Endothelial cell of umbilical vein (primary cell): ENCODE results near the gene ZDHHC11B. TPM values are rescaled to one million over a fixed set of nuclear protein-coding genes. Genes with fewer than 3 reads are reported as not detected.
A peak's percentile ranks its signal among the peaks of the same experiment; 100 is the strongest.

Experiments
- BruUV-seq: library from RNA; stranded (reverse); fragments of 400-500 nt; replicated peaks from 2 replicates; lab custom pipeline; 2021; lab: Mats Ljungman, UMichigan
- CTCF ChIA-PET: fragments of 300-600, 350-600 bp; sonication (Branson Sonifier 250); formaldehyde crosslinking; loops from one replicate; lab custom pipeline; 2021; ENCODE audit warnings: antibody characterized with exemption, inconsistent platforms; lab: Charles Lee
- POLR2A ChIA-PET: fragments of 300-600, 350-600 bp; sonication (Branson Sonifier 250); formaldehyde crosslinking; loops from one replicate; lab custom pipeline; 2021; ENCODE audit warnings: antibody characterized with exemption, inconsistent platforms; lab: Charles Lee
- DNase-seq: peaks from one replicate; pipeline ENCODE4 v3.0.0-alpha.2; 2011; ENCODE audit warnings: low read depth, low spot score
- FAIRE-seq: peaks from 2 replicates; lab custom pipeline; 2011; peaks lifted over from hg19 to GRCh38; lab: Jason Lieb, UNC
- H2AFZ ChIP-seq: 2 replicates; pipeline ENCODE4 v1.6.0; 2012; ENCODE audit warnings: low read depth, low read length, control low read depth, inconsistent platforms
- H3K27ac ChIP-seq: 2 replicates; pipeline ENCODE4 v1.5.1; 2011; ENCODE audit warnings: low read depth, mild to moderate bottlenecking, control low read depth, low read length, moderate library complexity; ENCODE audit not compliant: insufficient read depth
- H3K27me3 ChIP-seq, 2 experiments: 2 replicates each; pipeline versions ENCODE4 v1.6.0 to v1.6.1; 2011; ENCODE audit warnings: low read length in 2 of 2, mixed read lengths in 1 of 2; ENCODE audit not compliant: control insufficient read depth in 2 of 2, insufficient read depth in 2 of 2
- H3K36me3 ChIP-seq, 2 experiments: 2 replicates in 1 of 2; 3 replicates in 1 of 2; pipeline ENCODE4 v1.5.1; 2011; ENCODE audit warnings: low read length in 2 of 2, mild to moderate bottlenecking in 1 of 2, moderate library complexity in 1 of 2; ENCODE audit not compliant: control insufficient read depth in 2 of 2, insufficient read depth in 2 of 2; ENCODE audit errors: extremely low read depth in 1 of 2
- H3K4me1 ChIP-seq: 3 replicates; pipeline ENCODE4 v1.5.1; 2011; ENCODE audit warnings: mild to moderate bottlenecking, low read length; ENCODE audit not compliant: control insufficient read depth, insufficient read depth; ENCODE audit errors: extremely low read depth
- H3K4me2 ChIP-seq: 2 replicates; pipeline ENCODE4 v1.6.1; 2011; ENCODE audit warnings: low read length, control low read depth, mixed read lengths; ENCODE audit not compliant: insufficient read depth
- H3K4me3 ChIP-seq, 3 experiments: fragments of 200-600 bp in 1 of 3; sonication (generic), shearing (Covaris generic) in 1 of 3; replicated peaks in 1 of 3; 2 replicates each; pipeline ENCODE4 v1.5.1; 2011 to 2016; ENCODE audit warnings: control low read depth in 3 of 3, low read length in 3 of 3, mild to moderate bottlenecking in 2 of 3, inconsistent platforms in 1 of 3, low read depth in 1 of 3, moderate library complexity in 1 of 3; ENCODE audit not compliant: insufficient read depth in 1 of 3
- H3K79me2 ChIP-seq: 2 replicates; pipeline ENCODE4 v1.6.0; 2012; ENCODE audit warnings: low read length, inconsistent platforms; ENCODE audit not compliant: control insufficient read depth, insufficient read depth
- H3K9ac ChIP-seq: replicated peaks from 2 replicates; pipeline ENCODE3; 2011; ENCODE audit warnings: low read length, control low read depth; ENCODE audit not compliant: insufficient read depth; ENCODE audit errors: extremely low read depth
- H3K9me1 ChIP-seq: replicated peaks from 3 replicates; pipeline ENCODE4 v1.6.0; 2011; ENCODE audit warnings: mild to moderate bottlenecking, low read length; ENCODE audit not compliant: control insufficient read depth, insufficient read depth; ENCODE audit errors: extremely low read depth
- H3K9me3 ChIP-seq: replicated peaks from 2 replicates; pipeline ENCODE4 v1.5.1; 2012; ENCODE audit warnings: low read length, inconsistent platforms; ENCODE audit not compliant: control insufficient read depth, insufficient read depth
- H4K20me1 ChIP-seq: replicated peaks from 2 replicates; pipeline ENCODE3; 2011; ENCODE audit warnings: mild to moderate bottlenecking, low read length; ENCODE audit not compliant: control insufficient read depth, insufficient read depth; ENCODE audit errors: extremely low read depth
- EZH2 ChIP-seq: IDR thresholded peaks from 2 replicates; pipeline ENCODE4 v1.6.1; 2012; ENCODE audit warnings: borderline replicate concordance, low read depth, mild to moderate bottlenecking, moderate library complexity, low read length, inconsistent platforms; ENCODE audit not compliant: severe bottlenecking
- FOS ChIP-seq: IDR thresholded peaks from 2 replicates; pipeline ENCODE4 v1.6.1; 2011; ENCODE audit warnings: mild to moderate bottlenecking, low read length, moderate library complexity, borderline replicate concordance; ENCODE audit not compliant: insufficient read depth
- MYC ChIP-seq: IDR thresholded peaks from one replicate; pipeline ENCODE4 v1.6.1; 2011; ENCODE audit warnings: mild to moderate bottlenecking, low read depth, low read length
- POLR2A ChIP-seq: IDR thresholded peaks from 2 replicates; pipeline ENCODE4 v1.6.1; 2012; ENCODE audit warnings: low read depth, mild to moderate bottlenecking, control low read depth, low read length
- POLR2AphosphoS5 ChIP-seq: IDR thresholded peaks from 2 replicates; pipeline ENCODE4 v1.6.1; 2012; ENCODE audit warnings: low read depth, mild to moderate bottlenecking, control low read depth, low read length, moderate library complexity; ENCODE audit not compliant: insufficient read depth
- dilution Hi-C: fragments of 300-500 bp; cut with MboI; formaldehyde crosslinking; loops from one replicate; pipeline ENCODE4 v1.15.0; 2019; ENCODE audit warnings: low sequenced_read_pairs; ENCODE audit not compliant: extremely low pct_ligation_motif_present
- intact Hi-C: fragments of 100-400 bp; cut with micrococcal nuclease; formaldehyde crosslinking; loops from one replicate; pipeline ENCODE4 v1.10.0; 2022
- polyA plus RNA-seq, 4 experiments: library from polyadenylated mRNA; depleted of rRNA in 3 of 4; stranded (reverse) in 3 of 4; unstranded in 1 of 4; fragments of >200 nt; gene quantifications; 2 replicates each; pipeline versions ENCODE4 v1.2.1 to v1.2.3, GENCODE V29; 2011 to 2012; ENCODE audit warnings: missing spikeins in 1 of 4
- total RNA-seq: library from RNA; stranded (reverse); gene quantifications from 2 replicates; pipeline ENCODE4 v1.2.3, GENCODE V29; 2021
- TF ChIP-seq, protein P1 (sequence below): IDR thresholded peaks from 2 replicates; pipeline ENCODE4 v1.6.1; 2011; ENCODE audit not compliant: insufficient read depth, insufficient read length

ZDHHC11B gene
- total and polyA plus RNA-seq, 2 donors (not counting 3 experiments of a cell fraction or from before 2014, with no cell fraction given), result not detected

GRCh38 chr5:672329-673160, 112.0 kb downstream of the ZDHHC11B start:
- no peaks in the 10 kb centered on the region for H3K9me1 ChIP-seq
- no peaks in the 10 kb centered on the region for H3K4me1 ChIP-seq
- H3K4me3 ChIP-seq, result no peak overlapping the region
- no peak overlapping the region for H3K27ac ChIP-seq
- BruUV-seq, result no TSS peak
- TF ChIP-seq, protein P1, sequence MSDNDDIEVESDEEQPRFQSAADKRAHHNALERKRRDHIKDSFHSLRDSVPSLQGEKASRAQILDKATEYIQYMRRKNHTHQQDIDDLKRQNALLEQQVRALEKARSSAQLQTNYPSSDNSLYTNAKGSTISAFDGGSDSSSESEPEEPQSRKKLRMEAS, result no peak
- TF ChIP-seq POLR2A (no peak), FOS (no peak), MYC (no peak), EZH2 (no peak), POLR2AphosphoS5 (no peak)
- CTCF ChIA-PET, result interaction anchor here (1.1 to 6.0 kb wide), 3 partner anchors 15 to 502 kb away, joined by 3 to 101 read pairs (median 4); no protein-coding TSS in a partner anchor
- no peaks in the 10 kb centered on the region for H3K79me2 ChIP-seq
- POLR2A ChIA-PET, result no interaction called here
- dilution Hi-C loops (no loop called here), intact Hi-C loops (loop anchor here (10.0 kb wide), 1 partner anchor 358 kb away; no protein-coding TSS in a partner anchor)
- FAIRE-seq (no peak), DNase-seq (peak; percentile 82)
- H3K36me3 ChIP-seq, result no peaks in the 10 kb centered on the region
- no peaks in the 10 kb centered on the region for H4K20me1 ChIP-seq
- no peak overlapping the region for H2AFZ ChIP-seq
- no peaks in the 10 kb centered on the region for H3K27me3 ChIP-seq
- H3K9ac ChIP-seq, result no peak overlapping the region
- no peak overlapping the region for H3K4me2 ChIP-seq
- no peaks in the 10 kb centered on the region for H3K9me3 ChIP-seq
